Hippocampal formation (tissue), 2 donors: ENCODE data around the gene NOMO2.
"Not testable (repeated sequence)": the region's sequence is repeated elsewhere in the genome, so short reads cannot be mapped to it uniquely, and the experiment has no call there.

Source experiments
- DNase-seq, 2 donors: peaks; one replicate each; lab custom pipeline; 2025; lab: John Stamatoyannopoulos, UW

Gene NOMO2

GRCh38 chr16:18561727-18562314 is at the start of gene NOMO2:
Gene NOMO2, minus strand, starts transcription at chr16:18562097. Its CDS starts 57 bp downstream, at chr16:18562040.
- not testable (repeated sequence) for DNase-seq

GRCh38 chr16:18610147-18610803 is 48.4 kb upstream of the NOMO2 start:
- DNase-seq, result not testable (repeated sequence)

GRCh38 chr16:18608271-18608670 is 46.4 kb upstream of the NOMO2 start:
- DNase-seq, result not testable (repeated sequence)

GRCh38 chr16:18603572-18604246 is 41.8 kb upstream of the NOMO2 start:
- not testable (repeated sequence) for DNase-seq

GRCh38 chr16:18598582-18598981 is 36.7 kb upstream of the NOMO2 start:
- not testable (repeated sequence) for DNase-seq

GRCh38 chr16:18597734-18598133 is 35.8 kb upstream of the NOMO2 start:
- DNase-seq, result not testable (repeated sequence)

GRCh38 chr16:18597319-18597718 is 35.4 kb upstream of the NOMO2 start:
- not testable (repeated sequence) for DNase-seq

- DNase-seq, result not testable (repeated sequence)
Measured at GRCh38 chr16:18595796-18596195, 33.9 kb upstream of the NOMO2 start.

- DNase-seq, result not testable (repeated sequence)
Measured at GRCh38 chr16:18594880-18595279, 33.0 kb upstream of the NOMO2 start.

GRCh38 chr16:18593904-18594303 is 32.0 kb upstream of the NOMO2 start:
- DNase-seq, result not testable (repeated sequence)

- not testable (repeated sequence) for DNase-seq
Measured at GRCh38 chr16:18592982-18593381, 31.1 kb upstream of the NOMO2 start.

- not testable (repeated sequence) for DNase-seq
Measured at GRCh38 chr16:18591908-18592307, 30.0 kb upstream of the NOMO2 start.

- DNase-seq, result not testable (repeated sequence)
Measured at GRCh38 chr16:18591441-18591840, 29.5 kb upstream of the NOMO2 start.

- not testable (repeated sequence) for DNase-seq
Measured at GRCh38 chr16:18589806-18590205, 27.9 kb upstream of the NOMO2 start.

GRCh38 chr16:18586560-18587540 is 25.0 kb upstream of the NOMO2 start:
- DNase-seq, result not testable (repeated sequence)

- DNase-seq, result not testable (repeated sequence)
Measured at GRCh38 chr16:18585789-18586188, 23.9 kb upstream of the NOMO2 start.

GRCh38 chr16:18582902-18583301 is 21.0 kb upstream of the NOMO2 start:
- DNase-seq, result no peak

GRCh38 chr16:18580396-18580795 is 18.5 kb upstream of the NOMO2 start:
- DNase-seq, result not testable (repeated sequence)

GRCh38 chr16:18579261-18579660 is 17.4 kb upstream of the NOMO2 start:
- DNase-seq, result not testable (repeated sequence)

GRCh38 chr16:18577942-18578341 is 16.0 kb upstream of the NOMO2 start:
- not testable (repeated sequence) for DNase-seq

GRCh38 chr16:18575945-18576344 is 14.0 kb upstream of the NOMO2 start:
- DNase-seq, result not testable (repeated sequence)
